Liver (tissue), 3 donors: Measurements from ENCODE around the gene ERBB2.

Source experiments
- EGR1 ChIP-seq, 2 donors: IDR thresholded peaks; 2 replicates each; pipeline ENCODE4 v1.6.1; 2016 to 2018; ENCODE audit warnings: antibody characterized with exemption in 2 of 2, low read depth in 2 of 2
- JUND ChIP-seq, 2 donors: IDR thresholded peaks; 2 replicates each; pipeline ENCODE4 v1.6.1; 2016; ENCODE audit warnings: antibody characterized with exemption in 2 of 2
- MAX ChIP-seq: IDR thresholded peaks from 2 replicates; pipeline ENCODE4 v1.6.1; 2016; ENCODE audit warnings: antibody characterized with exemption
- REST ChIP-seq: IDR thresholded peaks from 2 replicates; pipeline ENCODE4 v1.6.1; 2016; ENCODE audit warnings: antibody characterized with exemption, mild to moderate bottlenecking
- SP1 ChIP-seq: IDR thresholded peaks from 2 replicates; pipeline ENCODE4 v1.6.1; 2018; ENCODE audit warnings: antibody characterized with exemption, mild to moderate bottlenecking
- TAF1 ChIP-seq: conservative IDR thresholded peaks from 2 replicates; pipeline ENCODE4 v1.6.1; 2016; ENCODE audit warnings: antibody characterized with exemption, mild to moderate bottlenecking
- TF ChIP-seq, protein P1 (sequence below): fragments of 150-350 bp; IDR thresholded peaks from 2 replicates; pipeline ENCODE4 v1.5.1; 2017; ENCODE audit warnings: improper control_type of control experiment, low read depth, low read length; ENCODE audit not compliant: missing input control
- TF ChIP-seq, protein P2 (sequence below): IDR thresholded peaks from 2 replicates; pipeline ENCODE4 v1.6.1; 2016; ENCODE audit warnings: antibody characterized with exemption
- donor health status: healthy.
- donor health status: healthy.

GRCh38 chr17:39755554-39756379 lies 55.9 kb downstream of the ERBB2 start:
- TF ChIP-seq TAF1 (no peak), SP1 (no peak), JUND (IDR thresholded peaks at IDR 0.05) (no peak), MAX (no peak), EGR1 (IDR thresholded peaks at IDR 0.05; ENCODE audit: low read depth in 2 of 2) (no peak), REST (no peak)
- TF ChIP-seq, protein P1, sequence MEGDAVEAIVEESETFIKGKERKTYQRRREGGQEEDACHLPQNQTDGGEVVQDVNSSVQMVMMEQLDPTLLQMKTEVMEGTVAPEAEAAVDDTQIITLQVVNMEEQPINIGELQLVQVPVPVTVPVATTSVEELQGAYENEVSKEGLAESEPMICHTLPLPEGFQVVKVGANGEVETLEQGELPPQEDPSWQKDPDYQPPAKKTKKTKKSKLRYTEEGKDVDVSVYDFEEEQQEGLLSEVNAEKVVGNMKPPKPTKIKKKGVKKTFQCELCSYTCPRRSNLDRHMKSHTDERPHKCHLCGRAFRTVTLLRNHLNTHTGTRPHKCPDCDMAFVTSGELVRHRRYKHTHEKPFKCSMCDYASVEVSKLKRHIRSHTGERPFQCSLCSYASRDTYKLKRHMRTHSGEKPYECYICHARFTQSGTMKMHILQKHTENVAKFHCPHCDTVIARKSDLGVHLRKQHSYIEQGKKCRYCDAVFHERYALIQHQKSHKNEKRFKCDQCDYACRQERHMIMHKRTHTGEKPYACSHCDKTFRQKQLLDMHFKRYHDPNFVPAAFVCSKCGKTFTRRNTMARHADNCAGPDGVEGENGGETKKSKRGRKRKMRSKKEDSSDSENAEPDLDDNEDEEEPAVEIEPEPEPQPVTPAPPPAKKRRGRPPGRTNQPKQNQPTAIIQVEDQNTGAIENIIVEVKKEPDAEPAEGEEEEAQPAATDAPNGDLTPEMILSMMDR, result no peak
- TF ChIP-seq, protein P2, sequence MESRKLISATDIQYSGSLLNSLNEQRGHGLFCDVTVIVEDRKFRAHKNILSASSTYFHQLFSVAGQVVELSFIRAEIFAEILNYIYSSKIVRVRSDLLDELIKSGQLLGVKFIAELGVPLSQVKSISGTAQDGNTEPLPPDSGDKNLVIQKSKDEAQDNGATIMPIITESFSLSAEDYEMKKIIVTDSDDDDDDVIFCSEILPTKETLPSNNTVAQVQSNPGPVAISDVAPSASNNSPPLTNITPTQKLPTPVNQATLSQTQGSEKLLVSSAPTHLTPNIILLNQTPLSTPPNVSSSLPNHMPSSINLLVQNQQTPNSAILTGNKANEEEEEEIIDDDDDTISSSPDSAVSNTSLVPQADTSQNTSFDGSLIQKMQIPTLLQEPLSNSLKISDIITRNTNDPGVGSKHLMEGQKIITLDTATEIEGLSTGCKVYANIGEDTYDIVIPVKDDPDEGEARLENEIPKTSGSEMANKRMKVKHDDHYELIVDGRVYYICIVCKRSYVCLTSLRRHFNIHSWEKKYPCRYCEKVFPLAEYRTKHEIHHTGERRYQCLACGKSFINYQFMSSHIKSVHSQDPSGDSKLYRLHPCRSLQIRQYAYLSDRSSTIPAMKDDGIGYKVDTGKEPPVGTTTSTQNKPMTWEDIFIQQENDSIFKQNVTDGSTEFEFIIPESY, result no peak
